ENCODE measurements around the gene TAF15.

DNA sequence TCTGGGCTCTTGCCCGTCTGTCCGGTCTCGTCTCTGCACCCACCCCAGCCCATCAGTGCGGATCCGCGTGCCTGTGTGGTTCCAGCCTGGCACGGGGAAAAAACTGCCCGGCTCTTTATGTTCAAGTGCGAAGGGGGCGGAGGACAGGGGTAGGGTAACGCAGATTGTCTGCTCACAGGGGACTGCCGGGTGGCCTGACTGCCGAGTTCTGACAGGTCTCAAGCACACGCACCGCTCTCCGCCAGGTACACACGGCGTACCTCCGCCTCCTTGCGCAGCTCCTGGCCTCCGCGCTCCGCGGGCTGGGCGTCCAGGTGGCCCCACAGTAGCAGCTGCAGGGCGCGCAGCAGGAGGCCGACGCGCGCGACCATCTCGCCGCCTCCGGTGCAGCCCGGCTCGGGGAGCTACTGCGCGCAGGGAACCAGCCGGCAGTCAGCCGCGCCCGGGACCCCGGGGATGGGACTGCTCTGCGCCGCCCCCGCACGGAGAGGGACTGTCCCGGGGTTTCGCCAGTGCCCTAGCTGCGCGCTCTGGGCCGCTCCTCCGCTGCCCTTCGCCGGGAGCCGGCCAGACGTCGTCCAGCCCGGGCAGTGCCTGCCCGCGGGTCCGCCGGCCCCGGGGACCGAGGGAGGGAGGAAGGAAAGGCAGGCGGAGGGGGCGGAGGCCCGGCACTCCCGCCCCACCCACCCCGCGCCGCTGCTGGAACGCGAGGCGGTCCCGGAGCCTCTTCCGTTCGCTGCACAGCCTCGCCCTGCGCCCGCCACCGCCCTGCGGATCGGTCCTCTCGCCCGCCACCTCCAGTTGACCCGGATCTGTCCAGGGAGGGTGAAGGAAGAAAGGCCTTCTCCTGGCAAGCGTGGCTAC is 14.0 kb upstream of the TAF15 start, which contains the start of gene MMP28:
- no peak for TF ChIP-seq CTCF (conservative IDR thresholded peaks at IDR 0.05; ENCODE audit: low read depth, low read length)
- no peak for TF ChIP-seq EZH2 (IDR thresholded peaks at IDR 0.05; ENCODE audit: low read length, unreplicated experiment)
